Measurements from ENCODE around the gene KANSL3.

- TF ChIP-seq SUZ12 (IDR thresholded peaks at IDR 0.05) (no peak), FOXM1 (IDR thresholded peaks at IDR 0.05; ENCODE audit: borderline replicate concordance) (no peak), BHLHE40 (IDR thresholded peaks at IDR 0.05; ENCODE audit: borderline replicate concordance) (no peak), FOXA1 (IDR thresholded peaks at IDR 0.05) (no peak), CTBP1 (IDR thresholded peaks at IDR 0.05; ENCODE audit: borderline replicate concordance) (no peak), PKNOX1 (IDR thresholded peaks at IDR 0.05) (no peak), ARNT (IDR thresholded peaks at IDR 0.05) (no peak)
These were observed 59.4 kb downstream of the KANSL3 start for GRCh38 chr2:96578731-96579130.

Data from HEK293T (cell line).